Mesenteric fat pad (tissue), 1 donor: Measurements from ENCODE around the gene SLC44A1. TPM values are rescaled to one million over a fixed set of nuclear protein-coding genes. Genes with fewer than 3 reads are reported as not detected.

Experiments used
- DNase-seq: peaks from one replicate; pipeline ENCODE4 v3.0.0-alpha.2; 2020; ENCODE audit warnings: low spot score
- total RNA-seq: library from RNA; stranded (reverse); fragmentation: NEBNext Ultra II Directional; extraction: Animal tissue kit (Norgen Biotek cat#: 25700); gene quantifications from one replicate; pipeline ENCODE4 v1.2.1, GENCODE V29; 2021
- donor health status: DM: yes; HTN: yes; CAD: no.

Gene SLC44A1
- total RNA-seq, 1 donor from 2014 or later, result 35.3 TPM

- no peak for DNase-seq
Measured at GRCh38 chr9:105385381-105385985, 141.0 kb downstream of the SLC44A1 start.

- DNase-seq, result no peak
Measured at GRCh38 chr9:105389796-105390195, 145.3 kb downstream of the SLC44A1 start.

- DNase-seq, result no peak
Measured at GRCh38 chr9:105390871-105391270, 146.4 kb downstream of the SLC44A1 start.

GRCh38 chr9:105391288-105391687 lies 146.8 kb downstream of the SLC44A1 start:
- DNase-seq, result no peak

GRCh38 chr9:105392531-105392930 lies 148.1 kb downstream of the SLC44A1 start:
- no peak for DNase-seq

GRCh38 chr9:105393576-105394344 lies 149.3 kb downstream of the SLC44A1 start:
- DNase-seq, result no peak

- DNase-seq, result no peak
Measured at GRCh38 chr9:105396441-105396840, 152.0 kb downstream of the SLC44A1 start.

GRCh38 chr9:105396901-105397300 lies 152.4 kb downstream of the SLC44A1 start:
- DNase-seq, result no peak

- no peak for DNase-seq
Measured at GRCh38 chr9:105399117-105399516, 154.7 kb downstream of the SLC44A1 start.

GRCh38 chr9:105401651-105402050 lies 157.2 kb downstream of the SLC44A1 start:
- no peak for DNase-seq

GRCh38 chr9:105403552-105404248 lies 159.2 kb downstream of the SLC44A1 start:
- DNase-seq, result no peak

GRCh38 chr9:105405514-105406131 lies 161.2 kb downstream of the SLC44A1 start:
- no peak for DNase-seq

GRCh38 chr9:105406369-105406768 lies 161.9 kb downstream of the SLC44A1 start:
- DNase-seq, result no peak

GRCh38 chr9:105413525-105413924 lies 169.1 kb downstream of the SLC44A1 start:
- no peak for DNase-seq

- no peak for DNase-seq
Measured at GRCh38 chr9:105414947-105415661, 170.7 kb downstream of the SLC44A1 start.

- DNase-seq, result no peak
Measured at GRCh38 chr9:105415662-105415980, 171.2 kb downstream of the SLC44A1 start.

- no peak for DNase-seq
Measured at GRCh38 chr9:105416840-105417239, 172.4 kb downstream of the SLC44A1 start.

GRCh38 chr9:105418588-105419500 lies 174.4 kb downstream of the SLC44A1 start:
- DNase-seq, result no peak

- DNase-seq, result no peak
Measured at GRCh38 chr9:105419816-105420597, 175.6 kb downstream of the SLC44A1 start.
